Measurements from ENCODE around the gene CLDN11.

Gene CLDN11

DNA sequence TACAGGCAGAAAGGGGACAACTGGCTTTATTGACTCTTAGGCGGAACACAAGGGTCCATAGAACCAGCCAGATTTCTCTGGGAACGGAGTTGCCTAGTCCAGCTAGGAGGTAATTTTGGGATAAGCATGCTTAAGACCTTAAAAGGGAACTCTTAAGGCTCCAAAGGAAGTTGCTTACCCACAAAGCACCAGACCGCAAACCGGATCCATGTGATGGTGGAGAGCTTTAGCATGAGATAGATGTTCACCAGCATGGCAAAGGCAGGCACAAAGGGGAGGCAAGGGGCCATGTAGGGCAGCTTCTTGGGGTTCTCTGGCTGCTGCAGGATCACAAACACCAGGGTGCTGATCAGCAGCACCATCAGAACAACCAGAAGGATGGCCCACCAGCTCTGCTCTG is 61.4 kb downstream of the CLDN11 start:
- no peak overlapping the region for H3K27ac ChIP-seq
- H3K36me3 ChIP-seq (ENCODE audit: control insufficient read depth, insufficient read depth, low read length), result no peaks in the 10 kb centered on the region
- no peak overlapping the region for H3K9ac ChIP-seq
- TF ChIP-seq, protein P1, sequence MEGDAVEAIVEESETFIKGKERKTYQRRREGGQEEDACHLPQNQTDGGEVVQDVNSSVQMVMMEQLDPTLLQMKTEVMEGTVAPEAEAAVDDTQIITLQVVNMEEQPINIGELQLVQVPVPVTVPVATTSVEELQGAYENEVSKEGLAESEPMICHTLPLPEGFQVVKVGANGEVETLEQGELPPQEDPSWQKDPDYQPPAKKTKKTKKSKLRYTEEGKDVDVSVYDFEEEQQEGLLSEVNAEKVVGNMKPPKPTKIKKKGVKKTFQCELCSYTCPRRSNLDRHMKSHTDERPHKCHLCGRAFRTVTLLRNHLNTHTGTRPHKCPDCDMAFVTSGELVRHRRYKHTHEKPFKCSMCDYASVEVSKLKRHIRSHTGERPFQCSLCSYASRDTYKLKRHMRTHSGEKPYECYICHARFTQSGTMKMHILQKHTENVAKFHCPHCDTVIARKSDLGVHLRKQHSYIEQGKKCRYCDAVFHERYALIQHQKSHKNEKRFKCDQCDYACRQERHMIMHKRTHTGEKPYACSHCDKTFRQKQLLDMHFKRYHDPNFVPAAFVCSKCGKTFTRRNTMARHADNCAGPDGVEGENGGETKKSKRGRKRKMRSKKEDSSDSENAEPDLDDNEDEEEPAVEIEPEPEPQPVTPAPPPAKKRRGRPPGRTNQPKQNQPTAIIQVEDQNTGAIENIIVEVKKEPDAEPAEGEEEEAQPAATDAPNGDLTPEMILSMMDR (IDR thresholded peaks at IDR 0.05), result no peak
- no peak overlapping the region for H3K4me2 ChIP-seq (ENCODE audit: low read length)
- no peaks in the 10 kb centered on the region for H3K4me1 ChIP-seq
- H3K79me2 ChIP-seq, result no peaks in the 10 kb centered on the region
- no peaks in the 10 kb centered on the region for H3K27me3 ChIP-seq (ENCODE audit: control insufficient read depth, insufficient read depth, low read length)
- no peaks in the 10 kb centered on the region for H3K9me3 ChIP-seq (ENCODE audit: control insufficient read depth, low read length)
- H3K4me3 ChIP-seq (ENCODE audit: low read depth, low read length), result no peak overlapping the region
- no peak overlapping the region for H2AFZ ChIP-seq

DNA sequence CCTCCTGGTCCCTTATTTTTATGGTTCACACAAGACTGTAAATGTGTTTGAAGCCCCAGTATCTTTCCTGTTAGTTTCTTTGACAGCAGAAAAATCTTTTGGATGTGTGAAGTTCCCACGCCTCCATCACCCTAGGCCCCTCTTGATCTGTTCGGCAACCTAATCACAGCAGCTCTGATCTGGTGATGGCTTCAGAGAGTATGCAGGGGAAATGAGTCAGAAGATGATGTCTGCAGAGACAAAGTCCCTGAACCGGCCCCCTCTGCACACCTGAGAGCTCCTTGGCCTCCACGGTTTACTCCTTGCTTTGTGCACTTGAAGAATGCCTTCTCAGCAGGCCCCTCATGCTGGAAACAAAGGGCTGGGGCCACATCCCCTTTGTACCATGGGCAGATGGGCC is 63.5 kb downstream of the CLDN11 start:
- H3K4me3 ChIP-seq (ENCODE audit: low read depth, low read length), result no peak overlapping the region
- H3K27ac ChIP-seq, result no peak overlapping the region
- no peak overlapping the region for H3K4me2 ChIP-seq (ENCODE audit: low read length)
- H3K27me3 ChIP-seq (ENCODE audit: control insufficient read depth, insufficient read depth, low read length), result no peaks in the 10 kb centered on the region
- H2AFZ ChIP-seq, result no peak overlapping the region
- no peak overlapping the region for H3K9ac ChIP-seq
- H3K36me3 ChIP-seq (ENCODE audit: control insufficient read depth, insufficient read depth, low read length), result no peaks in the 10 kb centered on the region
- H3K79me2 ChIP-seq, result no peaks in the 10 kb centered on the region
- H3K4me1 ChIP-seq, result no peaks in the 10 kb centered on the region
- TF ChIP-seq, protein P1 (IDR thresholded peaks at IDR 0.05), result no peak
- H3K9me3 ChIP-seq (ENCODE audit: control insufficient read depth, low read length), result no peaks in the 10 kb centered on the region

DNA sequence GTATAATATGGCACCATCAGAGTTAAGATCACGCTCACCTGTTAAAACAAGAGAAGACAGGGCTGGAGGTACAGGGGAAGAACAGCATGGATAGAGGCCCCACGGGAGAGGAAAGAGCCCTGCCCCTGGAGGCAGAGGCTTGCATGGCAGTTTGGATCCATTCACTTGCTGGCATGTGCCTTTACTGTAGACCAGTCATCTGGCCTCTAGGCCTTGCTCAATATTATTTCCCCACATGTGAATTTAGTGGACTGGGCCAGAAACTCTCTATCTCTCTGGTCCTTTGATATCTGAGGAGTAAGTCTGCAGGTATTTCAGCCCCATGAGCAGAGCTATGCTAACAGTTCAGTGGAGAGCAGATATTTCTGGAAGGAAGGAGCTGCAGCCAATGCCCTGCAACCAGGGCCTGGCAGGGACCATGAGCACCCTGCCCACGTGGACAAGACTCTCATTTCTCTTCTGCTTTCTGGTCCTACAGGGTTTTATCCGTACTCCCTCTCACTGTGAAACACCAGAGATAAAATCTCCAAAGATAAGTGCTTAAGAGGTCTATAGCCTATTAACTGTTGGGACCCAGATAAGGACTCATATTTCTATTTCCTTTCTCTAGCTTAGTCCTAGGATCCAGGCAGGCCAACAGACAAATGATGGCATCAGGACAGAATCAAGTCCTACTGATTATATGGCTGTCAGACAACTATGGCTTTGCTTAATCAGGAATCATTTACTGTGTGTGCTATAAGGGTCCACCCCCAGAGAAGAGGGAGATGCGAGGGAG is 65.0 kb downstream of the CLDN11 start:
- Histone ChIP-seq H3K4me3 (ENCODE audit: low read depth, low read length) (no peak overlapping the region), H3K4me2 (ENCODE audit: low read length) (no peak overlapping the region), H3K79me2 (no peaks in the 10 kb centered on the region), H3K4me1 (no peaks in the 10 kb centered on the region), H3K9ac (no peak overlapping the region), H3K27ac (no peak overlapping the region), H3K36me3 (ENCODE audit: control insufficient read depth, insufficient read depth, low read length) (no peaks in the 10 kb centered on the region), H3K27me3 (ENCODE audit: control insufficient read depth, insufficient read depth, low read length) (no peaks in the 10 kb centered on the region), H3K9me3 (ENCODE audit: control insufficient read depth, low read length) (no peaks in the 10 kb centered on the region), H2AFZ (no peak overlapping the region)
- TF ChIP-seq, protein P1 (IDR thresholded peaks at IDR 0.05), result no peak

Data from parathyroid adenoma (tissue), 2 donors.